ENCODE measurements around the gene C10orf90.

Gene C10orf90

GRCh38 chr10:126670056-126670894 lies at the start of gene C10orf90:
Gene C10orf90, minus strand, starts transcription at chr10:126670693. Its CDS starts 213 bp downstream, at chr10:126670480.
- no peak for DNase-seq (ENCODE audit: low read depth in 3 of 3)

DNA sequence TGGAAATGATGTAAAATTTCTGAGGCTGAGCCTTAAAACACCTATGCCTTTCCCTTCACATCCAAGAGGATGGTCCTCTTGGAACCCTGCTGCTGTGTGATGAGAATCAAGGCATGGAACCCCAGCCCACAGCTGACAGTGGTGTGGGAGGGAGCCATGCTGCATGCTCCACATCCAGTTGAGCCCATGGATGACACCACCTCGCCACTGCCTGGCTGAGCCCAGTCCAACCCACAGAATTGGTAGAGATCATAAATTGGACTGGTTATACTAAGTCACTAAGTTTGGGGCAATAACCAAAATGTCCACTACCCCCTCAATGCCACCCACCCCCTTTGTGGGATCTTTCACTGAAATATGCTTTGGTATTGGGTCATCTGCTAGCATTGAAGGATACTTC lies 45.9 kb upstream of the C10orf90 start:
- DNase-seq (ENCODE audit: low read depth in 3 of 3) = no peak

DNA sequence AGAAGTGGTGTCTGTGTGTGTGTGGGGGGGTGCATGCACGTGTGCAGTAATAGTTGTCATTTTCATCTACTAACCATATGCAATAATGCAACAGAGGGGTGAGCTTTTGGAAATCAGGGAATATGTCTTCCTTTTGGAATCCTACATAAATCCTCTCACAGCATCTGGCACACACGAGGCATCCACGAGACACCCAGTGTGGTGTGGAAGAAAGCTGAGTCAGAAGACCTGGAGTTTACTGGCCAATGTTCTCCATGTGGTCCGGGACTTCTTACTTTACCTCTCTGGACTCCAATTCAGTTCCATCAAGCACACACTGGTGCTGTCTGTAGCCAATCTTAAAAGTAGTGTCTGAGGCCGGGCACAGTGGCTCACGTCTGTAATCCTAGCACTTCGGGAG lies 43.1 kb upstream of the C10orf90 start:
- DNase-seq (ENCODE audit: low read depth in 3 of 3) = no peak

GRCh38 chr10:126712681-126713080 lies 42.2 kb upstream of the C10orf90 start:
- no peak for DNase-seq (ENCODE audit: low read depth in 3 of 3)

DNA sequence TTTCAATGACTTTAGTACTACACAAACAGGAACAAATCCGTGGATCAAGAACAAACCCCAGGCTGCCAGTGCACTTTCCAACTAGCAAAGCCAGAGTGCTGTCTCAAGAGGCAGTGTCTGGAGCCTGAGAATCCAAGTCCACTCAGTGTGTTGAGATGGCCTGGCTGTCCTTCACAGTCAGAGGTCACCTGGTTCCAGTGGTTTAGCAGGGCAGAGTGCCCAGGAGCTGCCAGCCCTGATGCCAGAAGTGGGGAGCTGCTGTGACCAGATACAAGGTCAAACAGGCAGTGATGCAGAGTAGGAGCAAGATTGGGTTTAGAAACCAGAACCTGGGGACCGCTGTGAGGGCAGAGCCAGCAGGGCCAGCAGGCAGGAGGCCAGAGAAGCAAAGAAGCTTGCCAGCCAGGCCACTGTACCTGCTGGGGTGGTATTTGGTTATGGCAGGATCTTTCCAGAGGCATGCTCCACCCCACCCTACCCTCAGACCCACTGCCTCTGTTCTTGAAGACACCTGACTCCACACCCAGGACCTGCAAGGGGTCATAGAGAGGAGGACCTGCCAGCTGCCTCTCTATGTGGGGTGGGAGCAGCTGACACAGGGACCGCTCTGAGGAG lies 35.6 kb upstream of the C10orf90 start:
- DNase-seq (ENCODE audit: low read depth in 3 of 3) = no peak

GRCh38 chr10:126705131-126705530 lies 34.6 kb upstream of the C10orf90 start:
- no peak for DNase-seq (ENCODE audit: low read depth in 3 of 3)

DNA sequence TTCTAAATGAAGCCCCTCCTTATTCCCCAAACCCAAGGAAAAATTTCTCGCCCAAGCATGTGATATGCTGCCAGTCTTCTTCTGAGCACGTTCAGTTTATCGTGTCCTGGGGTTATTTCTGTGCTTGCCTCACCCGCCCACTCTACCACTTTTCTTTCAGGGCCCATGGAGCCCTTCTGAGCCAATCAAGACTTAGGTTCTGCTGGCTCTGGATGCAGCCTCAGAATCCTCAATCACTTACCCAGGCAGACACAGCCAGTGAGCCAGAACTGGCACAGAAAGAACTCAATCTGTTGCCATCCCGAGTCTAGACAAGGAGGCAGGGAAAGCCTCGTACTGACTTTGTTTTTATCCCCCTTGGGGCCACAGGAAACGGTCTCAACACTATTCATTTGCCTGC lies 34.2 kb upstream of the C10orf90 start:
- no peak for DNase-seq (ENCODE audit: low read depth in 3 of 3)

- no peak for DNase-seq (ENCODE audit: low read depth in 3 of 3)
Measured at GRCh38 chr10:126702181-126702580, 31.7 kb upstream of the C10orf90 start.

DNA sequence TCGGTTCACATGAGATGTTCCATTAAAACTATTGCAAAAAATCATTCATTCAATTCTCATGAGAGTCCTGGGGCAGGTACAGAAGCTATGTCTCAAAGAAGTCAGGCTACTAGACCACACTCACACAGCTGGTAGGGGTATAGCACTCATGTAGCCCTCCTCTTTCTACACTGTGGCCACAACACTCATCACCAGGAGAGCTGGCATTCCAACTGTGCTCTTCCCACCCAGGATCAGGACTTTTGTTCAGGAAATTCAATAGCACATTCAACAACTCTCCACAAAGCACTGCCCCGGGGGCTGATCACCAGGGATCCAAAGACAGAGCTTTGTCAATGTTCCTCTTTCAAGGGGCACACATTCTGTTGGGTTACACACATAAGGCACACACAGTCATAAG lies 31.0 kb upstream of the C10orf90 start:
- no peak for DNase-seq (ENCODE audit: low read depth in 3 of 3)

- DNase-seq (ENCODE audit: low read depth in 3 of 3) = no peak
Measured at GRCh38 chr10:126696684-126697083, 26.2 kb upstream of the C10orf90 start.

- no peak for DNase-seq (ENCODE audit: low read depth in 3 of 3)
Measured at GRCh38 chr10:126691456-126691855, 21.0 kb upstream of the C10orf90 start.

GRCh38 chr10:126690534-126690933 lies 20.0 kb upstream of the C10orf90 start:
- DNase-seq (ENCODE audit: low read depth in 3 of 3) = no peak

GRCh38 chr10:126689461-126689994 lies 19.0 kb upstream of the C10orf90 start:
- DNase-seq (ENCODE audit: low read depth in 3 of 3) = no peak

DNA sequence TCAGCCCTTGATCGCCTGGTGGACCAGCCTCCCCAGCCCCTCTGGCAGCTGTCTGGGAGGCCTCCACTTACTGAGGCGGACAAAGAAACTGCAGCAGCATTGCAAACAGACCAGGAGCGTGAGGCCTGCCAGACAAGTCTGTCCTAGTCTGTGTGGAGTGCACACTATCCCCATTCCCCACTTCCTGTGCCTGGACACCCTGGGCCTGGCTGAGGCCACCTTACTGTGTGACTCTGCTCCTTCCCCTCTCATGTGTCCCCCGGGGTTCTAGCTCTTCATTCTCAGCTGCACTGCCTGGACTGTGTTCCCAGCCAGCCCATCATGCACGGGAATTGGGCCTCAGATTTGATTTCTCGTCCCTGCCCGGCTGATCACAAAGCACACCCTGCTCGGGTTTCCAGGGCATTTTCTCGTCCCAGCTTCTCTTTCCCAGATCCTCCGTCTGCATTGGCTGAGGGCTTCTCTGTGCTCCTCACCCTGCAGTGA lies 16.7 kb upstream of the C10orf90 start:
- no peak for DNase-seq (ENCODE audit: low read depth in 3 of 3)

DNA sequence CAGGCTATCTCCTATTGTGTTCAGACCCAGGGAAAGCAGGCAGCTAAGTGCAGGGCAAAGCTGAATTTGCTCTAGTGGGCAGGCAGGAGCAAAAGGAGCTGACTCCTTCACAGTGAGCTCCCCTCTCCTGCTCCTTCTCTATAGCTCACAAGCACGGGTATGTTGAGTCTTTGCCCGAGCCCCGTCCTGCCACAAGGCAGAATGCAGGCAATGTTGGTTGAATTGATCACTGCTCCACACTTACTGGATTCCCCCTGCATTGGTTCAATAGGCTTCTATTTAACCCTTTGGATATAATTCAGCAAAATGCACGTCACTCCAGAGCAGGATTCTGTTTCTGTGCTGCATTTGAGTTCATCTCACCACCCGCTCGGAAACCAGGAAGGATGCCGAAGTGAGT lies 16.2 kb upstream of the C10orf90 start:
- no peak for DNase-seq (ENCODE audit: low read depth in 3 of 3)

DNA sequence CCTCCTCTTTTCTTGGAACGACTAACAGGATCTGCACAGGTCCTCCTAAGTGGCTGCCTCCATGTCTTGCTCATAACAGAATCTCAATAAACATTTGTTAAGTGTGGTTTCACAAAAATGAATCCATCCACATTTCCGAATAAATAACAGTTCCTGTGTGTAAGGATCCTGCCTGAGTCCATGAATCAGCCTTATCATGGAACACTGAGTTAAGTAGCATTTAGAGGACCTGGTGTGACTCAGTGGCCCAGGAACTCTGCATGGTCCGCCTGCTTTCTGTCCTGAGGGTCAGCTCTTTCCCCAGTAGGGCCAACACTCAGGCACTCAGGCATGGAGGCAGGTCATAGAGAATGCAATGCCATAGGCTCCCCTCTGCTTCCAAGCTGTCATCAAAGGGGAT lies 15.8 kb upstream of the C10orf90 start:
- no peak for DNase-seq (ENCODE audit: low read depth in 3 of 3)

- DNase-seq (ENCODE audit: low read depth in 3 of 3) = no peak
Measured at GRCh38 chr10:126685756-126686155, 15.3 kb upstream of the C10orf90 start.

DNA sequence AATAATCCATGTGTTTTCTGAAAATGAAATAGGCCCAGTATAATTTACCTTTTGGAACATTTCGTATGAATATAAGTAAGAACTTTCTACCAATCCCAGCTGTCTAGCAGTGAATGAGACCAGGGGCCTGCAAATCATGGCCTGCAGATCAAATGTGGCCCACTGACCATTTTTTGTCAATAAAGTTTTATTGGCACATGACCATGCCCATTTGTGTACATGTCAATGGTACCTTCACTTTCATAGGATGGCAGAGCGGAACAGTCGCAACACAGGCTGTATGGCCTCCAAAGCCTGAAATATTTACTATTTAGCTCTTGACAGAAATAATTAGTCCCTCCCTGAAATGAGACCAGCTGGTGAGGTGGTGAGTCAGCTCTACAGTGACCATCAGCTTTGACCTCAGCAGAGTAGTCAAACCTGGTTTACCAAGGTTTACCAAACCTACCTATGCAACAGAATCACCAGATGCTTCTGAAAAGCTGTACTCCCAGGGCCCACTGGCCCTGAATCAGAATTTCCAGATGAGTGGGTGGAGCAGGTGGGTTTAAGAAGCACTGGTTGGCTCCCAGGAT lies 13.8 kb upstream of the C10orf90 start:
- DNase-seq (ENCODE audit: low read depth in 3 of 3) = no peak

DNA sequence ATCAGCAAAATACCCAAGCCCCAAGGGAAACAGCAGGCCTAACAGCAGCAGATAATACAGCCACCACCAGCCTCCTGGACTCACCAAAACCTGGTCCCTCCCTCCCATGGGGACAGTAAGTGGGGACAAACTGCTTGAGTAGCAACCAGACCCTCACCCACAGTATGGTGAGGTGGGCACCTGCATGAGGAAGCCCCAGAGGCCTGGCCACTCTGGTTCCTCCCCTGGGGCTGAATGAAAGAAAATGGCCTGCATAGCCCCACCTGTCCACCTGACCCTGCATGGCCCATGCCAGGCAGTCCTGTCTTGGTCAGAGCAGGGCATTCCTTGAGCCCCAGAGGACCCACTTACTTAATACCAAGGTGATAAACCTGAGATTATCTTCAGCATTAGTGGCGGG lies 13.0 kb upstream of the C10orf90 start:
- DNase-seq (ENCODE audit: low read depth in 3 of 3) = no peak

- no peak for DNase-seq (ENCODE audit: low read depth in 3 of 3)
Measured at GRCh38 chr10:126675656-126676438, 5.4 kb upstream of the C10orf90 start.

DNA sequence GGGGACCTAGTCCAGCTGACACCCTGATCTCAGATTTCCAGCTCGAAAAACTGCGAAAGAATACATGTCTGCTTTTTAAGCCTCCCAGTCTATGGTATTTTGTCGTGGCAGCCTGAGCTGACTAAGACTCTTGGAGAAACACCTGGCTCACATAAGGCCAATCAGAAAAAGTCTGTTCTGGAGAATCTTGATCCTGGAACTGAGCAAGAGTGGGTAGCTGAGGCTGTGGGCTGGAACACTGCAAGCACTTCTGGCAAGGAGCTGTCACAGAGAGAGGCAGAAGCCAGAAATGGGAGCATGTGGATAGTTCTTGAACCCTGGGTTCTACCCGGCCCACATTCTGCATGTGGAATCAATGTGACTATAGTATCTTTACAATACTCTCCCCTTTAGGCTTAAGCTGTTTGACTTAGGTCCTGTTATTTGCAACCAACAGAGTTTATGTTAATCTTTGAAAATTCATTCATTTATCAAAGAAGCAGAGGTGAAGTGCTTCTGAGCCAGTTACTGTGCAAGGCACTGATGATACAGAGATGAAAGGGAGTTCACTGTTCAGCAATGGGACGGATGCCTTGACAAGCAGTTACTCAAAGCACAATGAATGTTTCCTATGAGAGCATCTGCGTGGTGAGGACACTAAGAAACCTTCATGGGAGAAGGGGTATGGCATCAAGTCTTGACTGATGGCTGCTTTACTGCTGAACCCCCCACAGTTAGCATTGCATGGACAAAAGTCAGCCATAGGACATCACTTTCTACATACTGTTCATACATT lies 4.4 kb upstream of the C10orf90 start:
- no peak for DNase-seq (ENCODE audit: low read depth in 3 of 3)

Measured in stimulated activated CD4-positive, alpha-beta T cell treated with anti-CD3 and anti-CD28 coated beads, TNF-alpha, amount 100 ng/mL, for 48 hours (primary cell).